Right renal cortex interstitium (tissue), 3 donors: ENCODE results near the gene SPAG8. TPM values are rescaled to one million over a fixed set of nuclear protein-coding genes. Genes with fewer than 3 reads are reported as not detected.
A peak's percentile ranks its signal among the peaks of the same experiment; 100 is the strongest.

ENCODE experiments used
- DNase-seq, 3 donors: peaks; one replicate each; pipeline ENCODE4 v3.0.0-alpha.2; 2013; ENCODE audit warnings: low read depth in 3 of 3, low spot score in 2 of 3
- polyA plus RNA-seq, 3 donors: library from polyadenylated mRNA; unstranded; fragments of 120-200 nt; gene quantifications; one replicate each; pipeline ENCODE4 v1.2.1, GENCODE V29; 2013; ENCODE audit not compliant: insufficient read length in 3 of 3

Gene SPAG8, protein sequence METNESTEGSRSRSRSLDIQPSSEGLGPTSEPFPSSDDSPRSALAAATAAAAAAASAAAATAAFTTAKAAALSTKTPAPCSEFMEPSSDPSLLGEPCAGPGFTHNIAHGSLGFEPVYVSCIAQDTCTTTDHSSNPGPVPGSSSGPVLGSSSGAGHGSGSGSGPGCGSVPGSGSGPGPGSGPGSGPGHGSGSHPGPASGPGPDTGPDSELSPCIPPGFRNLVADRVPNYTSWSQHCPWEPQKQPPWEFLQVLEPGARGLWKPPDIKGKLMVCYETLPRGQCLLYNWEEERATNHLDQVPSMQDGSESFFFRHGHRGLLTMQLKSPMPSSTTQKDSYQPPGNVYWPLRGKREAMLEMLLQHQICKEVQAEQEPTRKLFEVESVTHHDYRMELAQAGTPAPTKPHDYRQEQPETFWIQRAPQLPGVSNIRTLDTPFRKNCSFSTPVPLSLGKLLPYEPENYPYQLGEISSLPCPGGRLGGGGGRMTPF
- polyA plus RNA-seq, result 1 to 10 TPM; 4.2 to 7.0 (median 5.8) TPM

- peak in 2 of 3 donors; percentile 85 to 91 for DNase-seq
Measured at GRCh38 chr9:35812025-35812602, at the start of gene SPAG8. Gene SPAG8 (minus strand): TSS chr9:35812262. CDS start chr9:35812147, 115 bp downstream.

DNA sequence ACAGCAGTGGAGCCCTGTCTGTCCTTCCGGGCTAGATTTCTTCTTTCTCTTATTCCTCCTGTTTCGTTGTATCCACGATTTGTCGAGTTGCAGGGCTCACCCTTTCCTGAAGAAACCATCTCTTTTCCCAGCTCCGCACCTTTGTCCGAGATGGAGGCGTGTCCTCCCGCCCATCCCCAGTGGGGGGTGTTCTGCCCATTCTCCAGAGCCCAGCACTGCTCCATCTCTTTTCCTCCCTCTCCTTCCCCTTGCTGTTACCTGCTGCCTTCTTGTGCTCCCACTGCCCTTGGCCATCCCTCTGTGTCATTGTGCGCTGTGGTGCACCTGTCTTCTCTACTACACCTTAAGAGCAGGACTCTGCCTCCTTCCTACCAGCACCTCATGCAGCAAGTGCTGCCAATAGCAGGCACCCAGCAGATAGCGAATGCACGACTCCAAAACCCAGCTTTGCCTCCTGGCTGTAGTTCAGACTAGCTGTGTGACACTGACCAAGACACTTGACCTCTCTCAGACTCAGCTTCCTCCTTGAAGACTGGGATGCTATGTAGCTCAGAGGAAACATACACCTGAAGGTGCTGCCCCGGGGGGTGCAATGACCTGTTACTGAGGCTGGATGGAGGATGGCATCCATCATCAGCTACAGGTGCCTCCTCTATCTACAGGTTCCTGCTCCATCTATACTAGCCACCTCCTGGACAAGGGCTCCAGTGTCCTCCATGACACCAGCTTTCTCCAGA lies 49.3 kb upstream of the SPAG8 start:
- DNase-seq, result no peak

DNA sequence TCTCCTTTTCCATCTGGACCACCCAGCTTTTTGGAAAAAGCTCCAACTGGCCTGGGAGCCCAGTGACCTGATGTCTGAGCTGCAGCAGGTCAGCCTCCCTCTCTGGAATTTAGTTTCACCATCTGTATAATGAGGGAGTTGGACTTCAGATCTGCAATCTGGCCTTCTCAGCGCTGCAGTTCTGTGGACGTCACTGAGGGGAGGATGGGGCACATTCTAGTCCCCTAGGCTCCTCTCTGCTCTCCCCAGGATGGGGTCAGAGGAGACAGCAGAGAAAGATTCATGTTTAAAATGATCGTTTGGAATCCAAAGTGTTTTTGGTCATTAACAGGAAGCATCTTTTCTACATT lies 47.9 kb upstream of the SPAG8 start:
- DNase-seq, result no peak

DNA sequence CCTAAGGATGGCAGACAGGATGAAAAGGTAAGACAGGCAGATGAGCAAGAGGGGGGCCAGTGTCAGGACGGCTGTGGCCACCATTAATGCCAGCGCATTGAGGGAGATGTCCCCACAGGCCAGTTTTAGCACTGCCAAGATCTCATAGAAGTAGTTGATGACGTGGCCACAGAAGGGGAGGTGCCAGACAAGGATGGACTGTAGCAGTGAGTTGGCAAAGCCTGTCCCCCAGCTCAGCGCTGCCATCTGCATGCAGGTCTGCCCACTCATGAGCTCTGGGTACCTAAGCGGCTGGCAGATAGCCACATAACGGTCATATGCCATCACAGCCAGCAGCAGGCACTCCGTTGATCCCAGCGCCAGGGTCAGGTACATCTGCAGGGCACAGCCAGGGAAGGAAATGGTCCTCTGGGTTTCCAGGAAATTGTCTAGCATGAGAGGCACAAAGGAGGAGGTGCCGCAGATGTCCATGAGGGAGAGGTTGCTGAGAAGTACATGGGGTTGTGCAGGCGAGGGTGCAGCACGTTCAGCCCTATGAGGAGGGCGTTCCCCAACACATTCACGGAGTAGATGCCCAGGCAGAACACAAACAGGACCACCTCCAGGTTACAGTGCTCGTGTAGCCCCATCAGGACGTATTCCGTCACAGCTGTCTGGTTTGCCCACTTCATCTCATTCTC lies 47.4 kb upstream of the SPAG8 start:
- DNase-seq, result no peak

GRCh38 chr9:35858458-35858857 lies 46.4 kb upstream of the SPAG8 start:
- no peak for DNase-seq

GRCh38 chr9:35856882-35857281 lies 44.8 kb upstream of the SPAG8 start:
- no peak for DNase-seq

DNA sequence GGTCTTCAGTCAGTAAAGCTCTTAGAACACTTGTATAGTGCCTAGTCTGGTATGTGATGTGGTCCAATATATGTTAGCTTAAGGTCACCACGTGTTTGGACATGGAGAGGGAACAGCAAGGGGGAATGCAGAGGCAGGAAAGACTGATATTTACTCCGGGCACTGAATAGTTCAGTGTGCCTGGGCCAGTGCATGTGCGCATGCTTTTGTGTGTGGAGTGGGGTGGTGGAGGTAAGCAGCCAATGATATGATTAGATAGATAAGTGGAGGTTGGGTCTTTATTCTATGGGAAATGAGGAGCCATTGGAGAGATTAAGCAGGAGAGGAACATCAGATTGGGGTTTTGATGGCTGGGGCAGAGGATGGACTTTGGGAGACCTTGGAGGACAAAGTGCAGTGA lies 44.1 kb upstream of the SPAG8 start:
- DNase-seq, result no peak

GRCh38 chr9:35854091-35854762 lies 42.2 kb upstream of the SPAG8 start:
- no peak for DNase-seq

DNA sequence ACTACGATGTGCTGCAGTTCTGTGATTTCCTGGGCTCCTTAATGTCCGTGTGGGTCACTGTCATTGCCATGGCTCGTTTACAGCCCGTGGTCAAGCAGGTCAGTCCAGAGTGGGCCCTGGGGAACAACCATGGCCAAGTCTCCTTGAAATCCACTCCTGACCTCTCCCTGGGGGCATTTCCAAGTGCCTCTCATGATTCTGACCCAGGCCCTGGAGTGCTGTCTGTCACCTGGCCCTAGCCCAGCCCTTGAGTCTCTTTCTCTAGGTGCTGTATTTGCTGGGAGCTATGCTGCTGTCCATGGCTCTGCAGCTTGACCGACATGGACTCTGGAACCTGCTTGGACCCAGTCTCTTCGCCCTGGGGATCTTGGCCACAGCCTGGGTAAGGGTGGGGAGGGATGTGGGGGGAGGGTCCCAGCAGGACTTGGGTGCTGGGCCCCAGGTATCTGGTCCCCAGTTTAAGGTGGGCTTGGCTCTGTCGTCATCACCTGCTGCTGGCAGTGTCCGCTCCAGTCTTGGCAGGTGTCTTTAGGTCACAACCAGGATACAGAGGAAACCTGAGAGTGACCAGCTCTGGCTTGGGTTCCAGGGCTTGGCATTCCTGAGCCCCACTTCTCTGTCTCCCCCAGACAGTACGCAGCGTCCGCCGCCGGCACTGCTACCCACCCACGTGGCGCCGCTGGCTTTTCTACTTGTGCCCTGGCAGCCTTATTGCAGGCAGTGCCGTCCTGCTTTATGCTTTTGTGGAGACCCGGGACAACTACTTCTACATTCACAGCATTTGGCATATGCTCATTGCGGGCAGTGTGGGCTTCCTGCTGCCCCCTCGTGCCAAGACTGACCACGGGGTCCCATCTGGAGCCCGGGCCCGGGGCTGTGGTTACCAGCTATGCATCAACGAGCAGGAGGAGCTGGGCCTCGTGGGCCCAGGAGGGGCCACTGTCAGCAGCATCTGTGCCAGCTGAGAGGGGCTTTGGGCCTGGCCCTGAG lies 41.1 kb upstream of the SPAG8 start:
- DNase-seq, result no peak

DNA sequence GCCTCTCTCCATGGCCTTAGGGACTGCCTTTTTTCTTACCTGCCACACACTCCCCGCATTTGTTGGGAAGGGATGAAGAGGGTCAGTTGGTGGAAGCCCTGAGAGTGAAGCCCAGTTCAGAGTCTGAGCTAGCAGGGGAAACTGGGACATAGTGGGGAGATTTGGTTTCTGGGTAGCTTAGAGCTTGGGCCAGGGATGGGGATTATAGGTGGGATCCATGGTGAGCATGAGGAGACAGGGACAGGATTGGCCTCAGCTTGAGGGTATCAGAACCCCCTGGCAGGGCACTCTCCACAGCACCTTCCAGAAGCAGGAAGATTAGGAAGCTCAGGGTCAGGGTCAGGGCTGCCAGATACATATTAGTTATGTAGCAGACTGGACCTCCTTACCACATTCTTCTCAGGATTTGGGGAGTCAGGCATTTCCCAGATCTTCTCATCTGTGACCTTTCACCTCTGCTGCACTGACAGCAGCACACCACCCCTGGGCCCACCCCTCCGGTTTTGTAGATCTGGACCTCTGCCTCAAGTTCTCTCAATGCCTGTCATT lies 40.3 kb upstream of the SPAG8 start:
- DNase-seq, result no peak

DNA sequence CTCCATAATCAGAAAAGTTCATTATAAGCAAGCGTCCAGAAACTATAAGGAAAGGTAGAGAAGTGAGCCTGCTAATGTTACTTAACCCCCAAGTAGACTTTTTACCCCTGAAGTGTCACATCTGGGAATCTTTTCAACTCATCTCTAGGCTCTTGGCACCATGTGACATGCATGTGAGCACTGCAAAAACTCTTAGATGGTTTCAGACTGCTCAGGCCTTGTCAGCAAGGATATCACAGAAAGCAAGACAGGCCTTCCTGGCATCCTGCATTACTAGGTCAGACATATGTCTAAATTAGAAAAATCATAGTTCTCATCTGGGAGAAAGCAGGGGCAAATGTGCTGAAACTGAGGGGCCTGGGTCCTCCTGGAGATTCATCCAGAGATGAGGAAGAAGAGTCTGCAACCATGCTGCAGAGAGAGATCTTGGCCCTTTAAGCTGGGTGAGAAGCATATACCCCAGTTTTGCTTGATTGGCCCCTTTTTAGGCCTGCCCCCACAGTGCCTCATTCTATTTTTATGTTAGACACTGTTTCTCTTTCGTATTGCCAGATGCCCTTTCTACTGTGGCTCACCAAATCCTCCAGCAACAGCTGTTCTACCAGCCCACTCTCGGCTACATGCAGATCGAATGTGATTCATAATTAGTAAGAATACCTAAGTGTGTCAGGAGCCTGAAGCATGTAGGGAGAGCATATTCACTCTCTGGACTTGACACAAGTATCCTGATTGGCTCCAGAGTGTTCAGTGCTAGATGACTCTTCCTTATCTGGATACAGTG lies 35.9 kb upstream of the SPAG8 start:
- DNase-seq, result no peak

- DNase-seq, result no peak
Measured at GRCh38 chr9:35845824-35846771, 34.0 kb upstream of the SPAG8 start.

GRCh38 chr9:35844628-35845270 lies 32.7 kb upstream of the SPAG8 start:
- peak in 2 of 3 donors; percentile 34 to 36 for DNase-seq

- no peak for DNase-seq
Measured at GRCh38 chr9:35842795-35843194, 30.7 kb upstream of the SPAG8 start.

GRCh38 chr9:35842020-35842745 lies 30.1 kb upstream of the SPAG8 start:
- no peak for DNase-seq

GRCh38 chr9:35841645-35841900 lies 29.5 kb upstream of the SPAG8 start:
- DNase-seq, result no peak
